Adrenal gland (tissue), 5 donors: ENCODE measurements around the gene SPDYE17.
"Not testable (repeated sequence)": the region's sequence is repeated elsewhere in the genome, so short reads cannot be mapped to it uniquely, and the experiment has no call there.

ENCODE experiments used
- CTCF ChIP-seq, 6 experiments: fragments of 450-650 bp in 4 of 6; fragments of 200-600 bp in 2 of 6; sonication (generic) in 1 of 6; IDR thresholded peaks; 1 replicate in 5 of 6; 2 replicates in 1 of 6; pipeline versions ENCODE4 v1.5.1 to v1.8.0; 2016 to 2021; ENCODE audit warnings: antibody characterized with exemption in 6 of 6, mild to moderate bottlenecking in 2 of 6, moderate library complexity in 1 of 6
- POLR2A ChIP-seq, 2 donors: fragments of 450-650 bp; IDR thresholded peaks; one replicate each; pipeline ENCODE4 v1.6.1; 2017; ENCODE audit warnings: antibody characterized with exemption in 2 of 2, mild to moderate bottlenecking in 2 of 2, moderate library complexity in 1 of 2
- donor health status: DM: no; HTN: no; CAD: no.

DNA sequence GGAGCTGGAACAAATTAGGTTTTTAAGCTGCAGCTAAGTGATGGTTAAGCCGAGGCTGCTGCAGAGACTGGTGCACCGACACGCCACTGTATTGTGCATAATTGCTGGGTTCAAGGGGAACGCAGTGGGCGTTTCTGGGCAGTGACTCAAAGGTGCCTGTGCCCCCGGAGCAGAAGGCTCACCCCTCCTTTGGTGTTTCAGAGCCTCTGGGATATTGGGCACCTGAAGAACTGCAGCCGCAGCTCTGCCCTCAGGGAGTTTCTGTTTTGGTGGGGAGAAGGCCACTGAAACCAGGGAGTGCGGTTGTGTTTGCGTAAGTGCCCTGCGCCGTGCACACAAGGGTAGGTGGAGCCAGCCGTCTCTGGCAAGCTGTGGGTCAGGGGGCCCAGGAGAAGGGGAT lies 57.8 kb downstream of the SPDYE17 start:
- TF ChIP-seq CTCF, POLR2A (IDR thresholded peaks at IDR 0.05): not testable (repeated sequence)
